Vagina (tissue), 2 donors: ENCODE data around the gene BMPR1B. TPM values are rescaled to one million over a fixed set of nuclear protein-coding genes. Genes with fewer than 3 reads are reported as not detected.

Source experiments
- DNase-seq, 2 donors: peaks; one replicate each; pipeline ENCODE4 v3.0.0-alpha.2; 2017; ENCODE audit errors: extremely low spot score in 2 of 2
- H3K27ac ChIP-seq: fragments of 200-600 bp; sonication (generic); one replicate; pipeline ENCODE4 v1.5.1; 2019
- H3K27me3 ChIP-seq: fragments of 200-600 bp; sonication (generic); one replicate; pipeline ENCODE4 v1.5.1; 2019
- H3K36me3 ChIP-seq, 2 donors: fragments of 200-600 bp; sonication (generic); one replicate each; pipeline ENCODE4 v1.5.1; 2017 to 2019
- H3K4me1 ChIP-seq: fragments of 200-600 bp; sonication (generic); one replicate; pipeline ENCODE4 v1.5.1; 2019
- H3K4me3 ChIP-seq, 2 donors: fragments of 200-600 bp; sonication (generic); 1 replicate in 1 of 2; 2 replicates in 1 of 2; pipeline ENCODE4 v1.5.1; 2016 to 2019
- H3K9me3 ChIP-seq: fragments of 200-600 bp; sonication (generic); one replicate; pipeline ENCODE4 v1.5.1; 2019
- POLR2A ChIP-seq, 2 donors: fragments of 450-650 bp; IDR thresholded peaks; one replicate each; pipeline ENCODE4 v1.6.1; 2017; ENCODE audit warnings: antibody characterized with exemption in 2 of 2, mild to moderate bottlenecking in 2 of 2, moderate library complexity in 2 of 2
- POLR2AphosphoS5 ChIP-seq, 2 donors: sonication (generic); formaldehyde crosslinking; IDR thresholded peaks; one replicate each; pipeline ENCODE4 v1.9.0; 2017; ENCODE audit warnings: antibody characterized with exemption in 2 of 2, mild to moderate bottlenecking in 2 of 2, low read depth in 1 of 2; ENCODE audit not compliant: insufficient read depth in 1 of 2
- intact Hi-C: fragments of 100-400 bp; cut with DNase I; formaldehyde crosslinking; loops from one replicate; pipeline ENCODE4 v1.15.1; 2023
- total RNA-seq: library from RNA; depleted of rRNA; stranded (reverse); fragments of >200 nt; gene quantifications from one replicate; pipeline ENCODE4 v1.2.3, GENCODE V29; 2016
- TF ChIP-seq, protein P1 (sequence below), 3 experiments: fragments of 450-650 bp in 2 of 3; fragments of 200-600 bp in 1 of 3; sonication (generic) in 1 of 3; IDR thresholded peaks; one replicate each; pipeline ENCODE4 v1.5.1; 2017 to 2019; ENCODE audit warnings: antibody characterized with exemption in 3 of 3, mild to moderate bottlenecking in 2 of 3, moderate library complexity in 2 of 3

BMPR1B gene
- total RNA-seq, 1 donor from 2014 or later: 0.49 TPM

DNA sequence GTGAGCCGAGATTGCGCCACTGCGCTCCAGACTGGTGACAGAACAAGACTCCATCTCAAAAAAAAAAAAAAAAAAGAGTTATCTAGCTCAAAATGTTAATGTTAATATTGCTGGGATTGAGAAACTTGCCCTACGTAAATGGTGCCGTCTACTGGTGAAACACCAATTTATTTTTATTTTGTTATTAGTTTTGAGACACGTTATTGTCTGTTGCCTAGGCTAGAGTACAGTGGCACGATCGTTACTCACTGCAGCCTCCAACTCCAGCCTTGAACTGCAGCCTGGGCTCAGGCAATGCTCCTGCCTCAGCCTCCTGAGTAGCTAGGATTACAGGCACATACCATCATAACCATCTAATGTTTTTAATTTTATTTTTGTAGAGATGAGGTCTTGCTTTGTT lies 262.8 kb downstream of the BMPR1B start:
- no peaks in the 10 kb centered on the region for H3K27me3 ChIP-seq
- TF ChIP-seq, protein P1, sequence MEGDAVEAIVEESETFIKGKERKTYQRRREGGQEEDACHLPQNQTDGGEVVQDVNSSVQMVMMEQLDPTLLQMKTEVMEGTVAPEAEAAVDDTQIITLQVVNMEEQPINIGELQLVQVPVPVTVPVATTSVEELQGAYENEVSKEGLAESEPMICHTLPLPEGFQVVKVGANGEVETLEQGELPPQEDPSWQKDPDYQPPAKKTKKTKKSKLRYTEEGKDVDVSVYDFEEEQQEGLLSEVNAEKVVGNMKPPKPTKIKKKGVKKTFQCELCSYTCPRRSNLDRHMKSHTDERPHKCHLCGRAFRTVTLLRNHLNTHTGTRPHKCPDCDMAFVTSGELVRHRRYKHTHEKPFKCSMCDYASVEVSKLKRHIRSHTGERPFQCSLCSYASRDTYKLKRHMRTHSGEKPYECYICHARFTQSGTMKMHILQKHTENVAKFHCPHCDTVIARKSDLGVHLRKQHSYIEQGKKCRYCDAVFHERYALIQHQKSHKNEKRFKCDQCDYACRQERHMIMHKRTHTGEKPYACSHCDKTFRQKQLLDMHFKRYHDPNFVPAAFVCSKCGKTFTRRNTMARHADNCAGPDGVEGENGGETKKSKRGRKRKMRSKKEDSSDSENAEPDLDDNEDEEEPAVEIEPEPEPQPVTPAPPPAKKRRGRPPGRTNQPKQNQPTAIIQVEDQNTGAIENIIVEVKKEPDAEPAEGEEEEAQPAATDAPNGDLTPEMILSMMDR (IDR thresholded peaks at IDR 0.05): no peak
- TF ChIP-seq POLR2A (IDR thresholded peaks at IDR 0.05) (no peak), POLR2AphosphoS5 (IDR thresholded peaks at IDR 0.05; ENCODE audit: insufficient read depth in 1 of 2, low read depth in 1 of 2) (no peak)
- no peaks in the 10 kb centered on the region for H3K9me3 ChIP-seq
- no peak overlapping the region for H3K27ac ChIP-seq
- intact Hi-C loops: no loop called here
- H3K4me3 ChIP-seq: no peak overlapping the region
- H3K4me1 ChIP-seq: no peaks in the 10 kb centered on the region
- no peaks in the 10 kb centered on the region for H3K36me3 ChIP-seq
- DNase-seq: no peak

DNA sequence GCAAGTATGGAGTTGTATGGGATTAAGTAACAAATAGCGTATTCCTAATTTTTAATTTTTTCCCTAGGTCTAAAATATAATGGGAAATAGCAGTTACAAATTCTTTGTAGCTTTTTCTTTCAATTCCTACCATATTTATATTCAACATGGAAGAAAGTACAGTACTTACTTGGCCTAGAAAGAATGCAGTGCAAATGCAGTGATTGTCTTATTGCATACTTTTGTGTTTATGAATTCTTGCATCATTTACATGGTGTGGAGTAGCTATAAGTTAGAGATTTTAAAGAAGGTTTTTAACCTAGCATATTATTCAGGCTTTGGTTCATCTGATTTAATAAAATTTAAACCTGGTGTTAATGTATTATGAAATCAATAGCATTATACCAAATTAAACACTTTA lies 263.3 kb downstream of the BMPR1B start:
- intact Hi-C loops: no loop called here
- no peak for TF ChIP-seq POLR2AphosphoS5 (IDR thresholded peaks at IDR 0.05; ENCODE audit: insufficient read depth in 1 of 2, low read depth in 1 of 2)
- Histone ChIP-seq H3K4me3 (no peak overlapping the region), H3K4me1 (no peaks in the 10 kb centered on the region), H3K9me3 (no peaks in the 10 kb centered on the region), H3K27me3 (no peaks in the 10 kb centered on the region), H3K36me3 (no peaks in the 10 kb centered on the region), H3K27ac (no peak overlapping the region)
- no peak for DNase-seq

DNA sequence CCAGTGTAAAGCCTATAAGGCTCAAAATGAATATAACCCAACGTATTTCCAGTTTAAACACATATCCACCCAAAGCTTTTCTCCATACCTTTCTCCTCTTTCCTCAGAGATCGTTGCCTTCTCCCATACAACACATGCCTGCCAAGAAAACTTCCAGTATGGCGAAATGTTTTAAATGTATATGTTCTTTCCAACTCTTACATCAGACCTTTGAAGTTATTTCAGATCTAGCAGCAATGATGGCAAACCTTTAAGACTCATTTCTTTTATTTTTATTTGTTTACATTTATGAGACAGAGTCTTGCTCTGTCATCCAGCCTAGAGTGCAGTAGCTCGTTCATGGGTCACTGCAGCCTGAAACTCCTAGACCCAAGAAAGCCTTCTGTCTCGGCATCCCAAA lies 265.4 kb downstream of the BMPR1B start:
- intact Hi-C loops: no loop called here
- Histone ChIP-seq H3K9me3 (no peaks in the 10 kb centered on the region), H3K27me3 (no peaks in the 10 kb centered on the region), H3K27ac (no peak overlapping the region), H3K4me1 (no peaks in the 10 kb centered on the region), H3K36me3 (no peaks in the 10 kb centered on the region), H3K4me3 (no peak overlapping the region)
- no peak for TF ChIP-seq POLR2A (IDR thresholded peaks at IDR 0.05)
- TF ChIP-seq, protein P1 (IDR thresholded peaks at IDR 0.05): no peak
- no peak for TF ChIP-seq POLR2AphosphoS5 (IDR thresholded peaks at IDR 0.05; ENCODE audit: insufficient read depth in 1 of 2, low read depth in 1 of 2)
- DNase-seq: no peak

DNA sequence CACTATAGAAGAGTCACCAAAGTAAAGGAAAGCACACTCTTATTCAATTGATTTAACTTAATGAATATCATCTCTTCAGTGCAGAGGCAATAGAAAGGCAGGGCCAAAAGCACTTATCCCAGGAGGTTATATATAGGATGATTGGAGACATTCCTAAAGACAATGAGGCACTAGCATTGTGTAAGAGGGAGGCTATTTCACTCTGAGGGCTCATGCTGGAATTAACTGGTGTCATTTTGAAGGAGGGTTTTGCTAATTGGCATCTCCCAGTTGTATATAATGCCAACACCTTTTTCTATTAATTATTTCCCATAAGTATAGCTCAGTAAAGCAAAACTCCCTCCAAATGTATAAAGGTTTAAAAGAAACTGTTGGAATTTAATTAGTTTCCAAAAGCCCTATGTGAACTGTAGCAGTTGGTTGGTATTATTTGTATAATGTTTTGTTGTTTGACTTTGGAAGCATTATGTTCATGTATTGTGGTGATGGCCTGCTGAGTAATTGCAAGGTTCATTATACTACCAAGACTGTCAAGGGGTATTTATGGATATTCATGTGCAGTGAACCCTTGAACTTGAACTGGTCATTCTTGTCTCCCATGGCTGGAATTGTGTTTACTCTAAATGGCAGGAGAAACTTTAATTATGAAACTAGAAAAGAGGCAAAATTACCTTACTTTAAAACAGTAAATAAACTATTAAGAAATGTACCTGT lies 270.3 kb downstream of the BMPR1B start:
- H3K9me3 ChIP-seq: no peaks in the 10 kb centered on the region
- TF ChIP-seq POLR2A (IDR thresholded peaks at IDR 0.05) (no peak), POLR2AphosphoS5 (IDR thresholded peaks at IDR 0.05; ENCODE audit: insufficient read depth in 1 of 2, low read depth in 1 of 2) (no peak)
- TF ChIP-seq, protein P1 (IDR thresholded peaks at IDR 0.05): no peak
- no peak overlapping the region for H3K27ac ChIP-seq
- no peaks in the 10 kb centered on the region for H3K4me1 ChIP-seq
- H3K27me3 ChIP-seq: no peaks in the 10 kb centered on the region
- no peak for DNase-seq
- H3K36me3 ChIP-seq: no peaks in the 10 kb centered on the region
- no peak overlapping the region for H3K4me3 ChIP-seq
- intact Hi-C loops: no loop called here

DNA sequence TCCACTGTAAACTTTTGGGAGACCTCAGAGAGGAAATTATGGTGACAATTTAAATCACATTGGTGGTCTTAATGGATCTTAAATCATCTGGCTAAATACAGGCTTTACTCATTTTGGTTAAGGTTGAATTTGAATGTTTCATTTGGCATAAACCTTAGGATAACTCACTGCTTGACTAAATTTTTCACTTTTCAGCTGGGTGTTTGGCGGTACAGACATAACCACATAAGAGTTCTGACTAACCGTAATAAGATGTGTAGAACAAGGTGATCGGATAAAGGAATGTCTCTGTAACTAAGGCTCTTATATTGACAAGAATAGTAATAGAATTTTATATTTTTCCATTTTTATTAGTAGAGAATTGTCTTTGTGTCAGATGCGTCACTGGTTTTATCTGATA lies 281.0 kb downstream of the BMPR1B start:
- TF ChIP-seq, protein P1 (IDR thresholded peaks at IDR 0.05): no peak
- no peak for TF ChIP-seq POLR2AphosphoS5 (IDR thresholded peaks at IDR 0.05; ENCODE audit: insufficient read depth in 1 of 2, low read depth in 1 of 2)
- no peak for TF ChIP-seq POLR2A (IDR thresholded peaks at IDR 0.05)
- no peaks in the 10 kb centered on the region for H3K36me3 ChIP-seq
- H3K27me3 ChIP-seq: no peaks in the 10 kb centered on the region
- intact Hi-C loops: no loop called here
- H3K27ac ChIP-seq: no peak overlapping the region
- H3K9me3 ChIP-seq: no peaks in the 10 kb centered on the region
- no peak overlapping the region for H3K4me3 ChIP-seq
- no peak for DNase-seq
- no peaks in the 10 kb centered on the region for H3K4me1 ChIP-seq
